Gastrocnemius medialis (tissue), 4 donors: Measurements from ENCODE around the gene NR6A1.

Experiments used
- POLR2A ChIP-seq, 2 donors: fragments of 450-650 bp; IDR thresholded peaks; one replicate each; pipeline ENCODE4 v1.6.1; 2017; ENCODE audit warnings: antibody characterized with exemption in 2 of 2, mild to moderate bottlenecking in 2 of 2, moderate library complexity in 2 of 2
- TF ChIP-seq, protein P1 (sequence below), 5 experiments: fragments of 450-650 bp in 3 of 5; fragments of 200-600 bp in 2 of 5; sonication (generic) in 2 of 5; IDR thresholded peaks in 4 of 5; conservative IDR thresholded peaks in 1 of 5; 1 replicate in 4 of 5; 2 replicates in 1 of 5; pipeline ENCODE4 v1.5.1; 2016 to 2019; ENCODE audit warnings: antibody characterized with exemption in 5 of 5, mild to moderate bottlenecking in 3 of 5, moderate library complexity in 3 of 5

GRCh38 chr9:124580186-124580585 is 190.9 kb downstream of the NR6A1 start:
- TF ChIP-seq, protein P1, sequence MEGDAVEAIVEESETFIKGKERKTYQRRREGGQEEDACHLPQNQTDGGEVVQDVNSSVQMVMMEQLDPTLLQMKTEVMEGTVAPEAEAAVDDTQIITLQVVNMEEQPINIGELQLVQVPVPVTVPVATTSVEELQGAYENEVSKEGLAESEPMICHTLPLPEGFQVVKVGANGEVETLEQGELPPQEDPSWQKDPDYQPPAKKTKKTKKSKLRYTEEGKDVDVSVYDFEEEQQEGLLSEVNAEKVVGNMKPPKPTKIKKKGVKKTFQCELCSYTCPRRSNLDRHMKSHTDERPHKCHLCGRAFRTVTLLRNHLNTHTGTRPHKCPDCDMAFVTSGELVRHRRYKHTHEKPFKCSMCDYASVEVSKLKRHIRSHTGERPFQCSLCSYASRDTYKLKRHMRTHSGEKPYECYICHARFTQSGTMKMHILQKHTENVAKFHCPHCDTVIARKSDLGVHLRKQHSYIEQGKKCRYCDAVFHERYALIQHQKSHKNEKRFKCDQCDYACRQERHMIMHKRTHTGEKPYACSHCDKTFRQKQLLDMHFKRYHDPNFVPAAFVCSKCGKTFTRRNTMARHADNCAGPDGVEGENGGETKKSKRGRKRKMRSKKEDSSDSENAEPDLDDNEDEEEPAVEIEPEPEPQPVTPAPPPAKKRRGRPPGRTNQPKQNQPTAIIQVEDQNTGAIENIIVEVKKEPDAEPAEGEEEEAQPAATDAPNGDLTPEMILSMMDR (IDR thresholded peaks at IDR 0.05 in 4 of 5, conservative IDR thresholded peaks at IDR 0.05 in 1 of 5): no peak
- TF ChIP-seq POLR2A (IDR thresholded peaks at IDR 0.05): no peak
